Measurements from ENCODE around the gene SBNO2.
A peak's percentile ranks its signal among the peaks of the same experiment; 100 is the strongest.
"Not testable (repeated sequence)": the region's sequence is repeated elsewhere in the genome, so short reads cannot be mapped to it uniquely, and the experiment has no call there.

The SBNO2 gene

DNA sequence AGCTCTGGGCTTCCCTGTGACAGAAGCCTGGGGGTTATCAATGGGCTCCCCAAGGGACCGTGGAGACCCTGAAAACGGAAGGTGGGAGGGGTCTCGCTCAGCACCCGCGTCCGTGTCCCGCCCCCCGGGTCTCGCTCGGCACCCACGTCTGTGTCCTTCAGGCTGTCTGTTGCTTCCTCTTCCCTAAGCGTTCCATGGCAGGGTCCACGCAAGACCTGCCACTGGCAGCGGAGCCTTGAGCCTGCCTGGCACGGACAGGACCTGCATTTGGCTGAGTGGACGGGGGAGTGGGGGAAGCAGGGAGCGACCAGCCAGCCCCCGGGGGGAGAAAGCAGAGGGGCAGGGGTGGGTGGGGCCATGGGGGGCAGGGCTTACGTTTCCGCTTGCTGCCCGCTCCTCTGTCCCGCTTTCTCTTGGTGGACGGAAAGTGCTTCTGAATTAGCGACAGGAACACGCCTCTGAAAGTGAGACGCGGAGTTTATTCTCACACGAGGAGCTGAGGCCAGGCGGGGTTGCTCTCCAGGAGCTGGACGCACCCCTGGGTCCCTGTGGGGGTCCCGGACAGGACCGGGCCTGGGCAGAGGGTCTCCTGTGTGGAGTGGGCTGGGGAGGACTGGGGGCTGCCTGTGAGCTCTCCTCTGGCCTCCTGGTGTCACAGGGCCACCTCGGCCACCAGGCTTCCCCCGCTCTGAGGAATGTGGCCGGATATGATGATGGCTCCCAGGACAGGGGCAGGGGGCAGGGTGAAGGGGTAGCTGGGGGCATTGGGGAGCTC lies 58.2 kb downstream of the SBNO2 start:
- no peak for DNase-seq

DNA sequence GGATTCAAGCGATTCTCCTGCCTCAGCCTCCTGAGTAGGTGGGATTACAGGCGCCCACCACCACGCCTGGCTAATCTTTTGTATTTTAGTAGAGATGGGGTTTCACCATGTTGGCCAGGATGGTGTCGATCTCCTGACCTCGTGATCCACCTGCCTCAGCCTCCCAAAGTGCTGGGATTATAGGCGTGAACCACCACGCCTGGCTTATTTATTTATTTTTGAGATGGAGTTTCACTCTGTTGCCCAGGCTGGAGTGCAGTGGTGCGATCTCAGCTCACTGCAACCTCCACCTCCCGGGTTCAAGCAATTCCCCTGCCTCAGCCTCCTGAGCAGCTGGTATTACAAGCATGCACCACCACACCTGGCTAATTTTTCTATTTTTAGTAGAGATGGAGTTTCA lies 59.3 kb downstream of the SBNO2 start:
- not testable (repeated sequence) for DNase-seq

DNA sequence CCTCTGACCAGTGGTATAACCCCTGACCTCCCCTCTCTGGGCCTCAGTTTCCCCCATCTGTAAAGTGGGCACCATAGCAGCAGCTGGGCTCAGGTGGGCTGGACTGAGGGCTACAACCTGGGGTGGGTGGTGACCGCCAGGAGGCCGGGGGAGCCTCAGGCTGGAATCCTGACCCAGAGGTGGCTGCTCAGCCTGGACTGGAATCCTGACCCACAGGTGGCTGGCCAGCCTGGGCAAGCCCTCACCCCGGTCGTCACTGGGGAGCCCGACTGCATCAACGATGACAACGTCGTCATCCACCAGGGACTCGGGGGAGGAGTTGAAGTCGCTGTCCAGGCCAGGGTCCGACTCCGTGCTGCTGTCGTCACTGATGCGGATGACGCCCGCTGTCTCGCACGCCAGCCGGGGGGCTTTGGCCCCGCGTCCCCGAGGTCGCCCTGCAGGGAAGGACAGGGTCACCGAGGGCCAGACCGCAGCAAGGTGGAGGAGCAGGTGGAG lies 60.0 kb downstream of the SBNO2 start:
- DNase-seq = no peak

DNA sequence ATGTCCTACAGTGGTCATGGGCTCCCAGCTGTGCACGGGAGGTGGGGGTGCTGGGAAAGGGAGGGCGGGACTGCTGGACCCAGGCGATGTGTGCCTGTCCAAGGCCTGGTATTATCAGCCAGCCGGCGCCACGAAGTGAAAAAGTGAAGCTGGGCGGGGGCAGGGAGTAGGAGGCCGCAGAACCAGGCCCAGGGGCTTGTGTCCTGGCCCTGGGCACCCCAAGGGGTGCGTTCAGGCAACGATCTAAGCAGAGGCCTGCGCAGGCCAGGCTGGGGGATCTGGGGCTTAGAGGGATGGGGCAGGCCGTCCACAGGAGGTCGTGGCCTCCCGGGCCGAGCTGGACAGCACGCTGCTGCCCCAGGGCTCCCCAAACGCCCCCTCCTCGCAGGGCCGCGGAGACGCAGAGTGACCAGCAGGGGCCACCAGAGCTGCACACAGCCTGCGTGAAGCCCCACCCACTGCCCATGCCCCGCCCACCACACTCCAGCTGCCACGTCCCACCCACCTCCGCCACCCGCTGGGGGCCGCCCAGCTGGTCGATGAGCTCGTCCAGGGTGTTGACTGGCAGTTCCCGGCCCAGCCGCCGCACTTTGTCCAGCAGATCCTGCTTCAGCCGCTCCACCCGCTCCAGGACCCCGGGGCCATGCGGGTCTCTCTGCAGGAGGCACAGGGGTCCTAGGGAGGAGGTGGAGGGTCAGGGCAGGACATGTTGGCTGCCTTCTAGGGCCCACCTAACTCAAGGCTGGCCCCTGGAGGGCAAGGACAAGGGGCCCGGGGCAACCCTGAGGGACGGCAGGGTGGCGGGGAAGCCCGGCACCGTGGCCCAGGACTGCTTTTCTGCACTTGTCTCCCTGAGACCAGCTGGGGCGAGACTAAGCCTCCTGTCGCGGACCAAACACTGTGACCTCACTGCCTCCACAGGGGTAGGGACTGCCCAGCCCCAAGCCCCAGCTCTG lies 60.8 kb downstream of the SBNO2 start:
- DNase-seq = peak; percentile 87

DNA sequence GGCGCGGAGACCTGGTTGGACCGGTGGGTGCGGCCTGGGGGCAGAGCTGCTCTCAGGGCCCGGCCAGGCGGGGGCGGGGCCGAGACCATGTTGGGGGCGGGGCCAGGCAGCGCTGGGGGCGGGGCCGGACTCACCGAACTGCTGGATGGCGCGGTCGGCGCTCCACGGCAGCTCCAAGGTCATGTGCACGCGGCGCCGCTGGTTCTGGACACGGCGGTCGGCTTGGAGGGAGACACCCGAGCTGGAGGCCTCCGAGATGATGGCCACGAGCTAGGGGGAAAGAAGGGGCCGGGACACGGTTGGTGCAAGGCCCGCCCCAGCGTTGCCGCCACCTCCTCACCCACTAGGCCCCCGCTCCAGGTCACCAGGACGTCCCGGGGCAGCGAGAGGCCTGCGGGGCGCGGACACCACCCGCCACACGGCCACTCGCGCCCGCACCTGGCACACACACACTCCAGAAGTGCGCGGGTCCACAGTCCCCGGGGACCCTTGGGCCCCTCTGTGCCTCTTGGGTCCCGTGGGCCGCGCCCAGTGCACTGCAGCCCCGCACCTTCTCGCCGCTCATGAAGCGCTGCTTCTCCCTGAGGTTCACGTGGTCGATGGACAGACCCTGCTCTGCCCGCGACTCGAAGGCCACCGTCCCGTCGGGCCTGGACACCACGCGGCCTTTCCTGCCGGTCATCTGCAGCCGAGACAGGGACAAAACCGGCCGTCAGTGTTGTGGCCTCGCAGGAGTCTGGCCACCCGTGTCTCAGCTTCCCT lies 61.6 kb downstream of the SBNO2 start:
- no peak for DNase-seq

DNA sequence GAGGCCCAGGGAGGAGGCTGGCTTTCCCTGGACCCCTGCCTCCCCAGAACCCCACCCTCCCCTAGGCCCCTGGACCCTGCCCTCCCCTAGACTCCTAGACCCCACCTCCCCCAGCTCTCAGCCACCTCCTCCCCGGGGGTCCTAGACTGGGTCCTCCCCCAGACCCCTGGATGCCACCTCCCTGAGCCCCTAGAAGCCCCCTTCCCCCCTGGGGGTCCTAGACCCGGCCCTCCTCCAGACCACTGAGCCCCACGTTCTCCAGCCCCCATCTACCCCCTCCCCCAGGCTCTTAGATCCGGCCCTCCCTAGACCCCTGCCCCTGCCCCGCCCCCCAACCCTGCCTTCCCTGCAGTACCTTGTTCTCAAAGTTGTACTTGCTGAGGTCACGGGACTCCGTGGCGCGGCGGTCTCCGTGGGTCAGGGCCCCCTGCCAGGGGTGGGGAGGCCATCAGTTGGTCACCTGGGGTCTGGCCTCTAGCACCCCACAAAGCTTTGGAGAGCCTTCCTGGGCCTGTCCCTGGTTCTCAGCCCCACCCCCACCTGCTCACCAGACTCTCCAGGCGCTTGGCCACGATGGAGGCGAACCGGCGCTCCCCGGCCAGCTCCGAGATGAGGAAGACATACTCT lies 62.3 kb downstream of the SBNO2 start:
- no peak for DNase-seq

DNA sequence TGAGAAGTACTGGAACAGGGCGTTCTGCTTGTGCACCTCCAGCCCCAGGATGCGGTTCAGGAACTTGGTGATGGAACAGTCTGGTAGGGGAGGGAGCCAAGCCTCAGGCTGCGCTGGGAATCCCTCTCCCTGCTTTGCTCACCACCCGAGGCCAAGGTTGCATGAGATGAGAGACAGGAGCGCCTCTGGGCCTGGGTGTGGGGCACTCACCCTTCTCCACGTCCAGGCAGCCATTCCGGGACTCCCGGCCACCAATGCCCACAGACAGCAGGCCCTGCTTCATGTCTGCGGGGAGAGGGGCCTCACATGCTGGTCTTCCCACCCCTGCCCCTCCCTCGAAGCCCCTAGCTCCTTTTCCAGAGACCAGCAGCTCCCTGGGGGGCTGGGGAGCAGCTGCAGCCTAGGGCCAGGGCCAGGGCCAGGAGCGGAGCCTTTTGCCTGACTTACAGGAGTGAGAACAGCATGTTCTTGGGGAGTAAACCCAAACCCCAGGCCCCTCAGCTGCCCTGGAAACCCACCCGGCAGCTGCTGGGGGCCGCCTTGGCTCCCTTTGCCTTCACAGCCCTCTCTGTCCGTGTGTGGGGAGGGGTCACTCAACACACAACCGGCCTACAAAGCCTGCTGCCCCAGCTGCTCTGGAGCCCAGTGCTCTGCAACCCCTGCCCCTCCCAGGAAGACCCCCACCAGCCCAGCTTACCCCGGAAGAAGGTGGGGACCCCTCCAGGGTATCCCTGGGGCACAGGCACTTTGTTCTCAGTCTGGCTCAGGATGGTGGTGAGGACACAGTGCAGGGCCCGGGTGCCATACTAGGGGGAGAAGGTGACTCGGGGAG lies 63.0 kb downstream of the SBNO2 start:
- DNase-seq = no peak

DNA sequence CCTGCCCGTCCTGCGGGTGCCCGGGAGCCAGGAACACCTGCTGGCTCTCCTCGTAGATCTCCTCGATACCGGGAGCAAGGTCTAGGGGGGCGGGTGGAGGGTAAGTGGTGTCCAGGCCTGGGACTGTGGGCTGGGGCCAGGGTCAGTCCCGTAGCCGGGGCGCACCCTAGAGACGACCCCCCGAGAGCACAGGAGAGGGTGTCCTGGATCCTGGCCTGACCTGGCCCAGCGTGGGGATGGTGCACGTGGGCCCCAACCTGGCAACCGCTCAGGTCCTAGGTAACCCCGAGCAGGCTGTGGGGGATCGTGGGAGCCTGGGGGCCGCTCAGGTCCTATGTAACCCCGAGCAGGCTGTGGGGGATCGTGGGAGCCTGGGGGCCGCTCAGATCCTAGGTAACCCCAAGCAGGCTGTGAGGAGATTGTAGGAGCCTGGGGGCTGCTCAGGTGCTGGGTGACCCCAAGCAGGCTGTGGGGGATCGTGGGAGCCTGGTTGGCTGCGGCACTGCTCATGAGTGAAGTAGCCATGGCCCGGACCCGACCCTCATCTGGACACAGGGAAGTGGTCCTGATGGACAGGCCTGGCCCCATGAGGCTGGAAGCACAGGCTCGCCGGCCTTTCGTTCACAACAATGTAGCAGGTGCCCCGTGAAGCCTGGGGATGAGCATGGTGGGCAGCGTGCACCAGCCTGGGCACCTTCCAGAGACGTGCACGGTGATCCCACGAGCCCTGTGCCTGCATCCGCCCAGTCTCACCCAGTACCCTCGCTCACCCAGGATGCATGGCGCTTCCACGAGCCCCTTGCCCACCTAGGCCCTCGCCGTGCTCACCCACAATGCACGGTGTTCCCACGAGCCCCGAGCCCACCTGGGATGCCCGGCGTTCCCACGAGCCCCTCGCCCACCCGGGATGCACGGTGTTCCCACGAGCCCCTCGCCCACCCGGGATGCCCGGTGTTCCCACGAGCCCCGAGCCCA lies 64.1 kb downstream of the SBNO2 start:
- DNase-seq = no peak

DNA sequence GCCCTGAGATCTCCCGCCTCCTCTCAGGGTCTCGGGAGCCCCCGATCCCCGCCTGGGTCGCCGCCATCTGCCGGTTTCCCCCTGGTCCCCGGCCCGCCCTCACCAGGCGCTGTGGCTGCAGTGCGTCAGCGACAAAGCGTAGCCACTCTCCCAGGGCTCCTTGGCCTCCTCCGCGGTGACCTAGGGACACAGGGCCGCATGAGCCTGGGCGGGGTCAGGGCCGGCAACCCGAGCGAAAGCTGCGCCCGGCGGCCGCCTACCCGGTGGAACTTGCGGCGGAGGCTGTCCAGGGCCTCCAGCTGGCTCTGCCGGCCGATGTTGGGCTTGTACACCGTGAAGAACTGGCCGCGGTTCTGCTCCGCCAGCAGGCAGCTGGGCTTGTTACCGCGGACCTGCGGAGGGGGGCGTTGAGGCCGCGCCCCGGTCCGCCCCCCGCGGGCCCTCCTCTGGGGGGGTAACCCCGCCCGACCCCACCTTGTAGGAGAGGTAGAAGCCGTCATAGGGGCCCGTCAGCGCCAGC lies 65.0 kb downstream of the SBNO2 start:
- no peak for DNase-seq

DNA sequence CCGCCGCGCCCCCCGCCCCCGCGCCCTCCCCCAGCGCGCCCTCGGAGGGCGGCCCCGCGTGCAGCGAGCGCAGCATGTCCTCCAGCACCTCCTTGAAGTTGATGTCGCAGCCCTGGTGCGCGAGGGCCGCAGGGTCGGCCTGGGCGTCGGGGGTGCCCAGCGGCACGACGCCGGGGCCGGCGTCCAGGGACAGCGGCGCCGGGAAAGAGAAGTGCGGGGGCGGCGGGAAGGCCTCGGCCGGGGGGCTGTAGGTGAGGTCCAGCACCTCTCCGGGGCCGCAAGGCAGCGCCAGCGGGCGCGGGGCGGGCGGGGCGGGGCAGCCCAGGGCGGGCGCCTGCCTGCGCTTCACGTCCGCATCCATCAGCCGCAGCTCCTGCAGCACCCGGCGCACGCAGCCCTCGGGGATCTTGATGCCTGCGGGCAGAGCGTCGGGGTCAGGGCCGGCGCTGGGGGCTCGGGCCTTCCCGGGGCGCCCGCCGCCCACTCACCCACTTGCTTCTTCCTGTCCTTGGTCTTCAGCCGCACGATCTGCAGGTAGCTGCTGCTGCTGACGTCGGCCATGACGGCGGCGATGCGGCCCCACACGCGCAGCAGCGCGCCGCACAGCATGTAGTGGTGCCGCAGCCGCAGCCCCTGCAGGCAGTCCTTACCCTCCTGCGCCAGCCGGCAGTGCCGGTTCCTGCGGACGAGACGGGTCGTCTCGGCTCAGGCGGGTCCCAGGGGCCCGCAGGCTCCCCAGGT lies 65.6 kb downstream of the SBNO2 start:
- no peak for DNase-seq

DNA sequence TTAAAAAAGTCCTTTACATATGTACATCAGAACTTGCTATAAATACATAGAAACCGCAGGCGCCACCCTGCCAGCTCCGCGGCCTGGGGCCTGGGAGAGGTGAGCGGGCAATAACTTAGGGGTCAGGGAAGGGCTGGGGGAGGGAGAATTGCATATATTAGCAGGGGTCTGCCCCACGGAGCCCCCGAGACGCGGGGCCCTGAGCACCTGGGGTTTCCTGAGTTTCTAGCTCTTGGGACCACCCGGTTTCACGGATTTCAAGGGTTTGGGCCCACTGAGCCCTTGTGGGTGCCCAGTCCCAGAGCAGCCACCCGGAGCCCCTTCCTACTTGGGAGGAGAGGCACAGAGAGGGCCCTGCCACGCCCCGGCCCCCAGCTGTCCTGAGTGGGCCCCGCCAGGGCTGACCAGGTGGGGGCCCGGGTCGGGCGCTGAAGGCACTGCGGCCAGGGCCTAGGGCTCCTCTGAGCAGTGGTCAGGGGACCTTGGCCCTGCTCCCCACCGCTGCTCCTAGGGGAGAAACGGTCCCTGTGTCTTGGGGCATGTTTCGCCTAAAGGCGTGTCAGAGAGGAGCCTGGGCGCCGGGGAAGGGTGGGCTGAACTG lies 66.3 kb downstream of the SBNO2 start:
- DNase-seq = no peak

DNA sequence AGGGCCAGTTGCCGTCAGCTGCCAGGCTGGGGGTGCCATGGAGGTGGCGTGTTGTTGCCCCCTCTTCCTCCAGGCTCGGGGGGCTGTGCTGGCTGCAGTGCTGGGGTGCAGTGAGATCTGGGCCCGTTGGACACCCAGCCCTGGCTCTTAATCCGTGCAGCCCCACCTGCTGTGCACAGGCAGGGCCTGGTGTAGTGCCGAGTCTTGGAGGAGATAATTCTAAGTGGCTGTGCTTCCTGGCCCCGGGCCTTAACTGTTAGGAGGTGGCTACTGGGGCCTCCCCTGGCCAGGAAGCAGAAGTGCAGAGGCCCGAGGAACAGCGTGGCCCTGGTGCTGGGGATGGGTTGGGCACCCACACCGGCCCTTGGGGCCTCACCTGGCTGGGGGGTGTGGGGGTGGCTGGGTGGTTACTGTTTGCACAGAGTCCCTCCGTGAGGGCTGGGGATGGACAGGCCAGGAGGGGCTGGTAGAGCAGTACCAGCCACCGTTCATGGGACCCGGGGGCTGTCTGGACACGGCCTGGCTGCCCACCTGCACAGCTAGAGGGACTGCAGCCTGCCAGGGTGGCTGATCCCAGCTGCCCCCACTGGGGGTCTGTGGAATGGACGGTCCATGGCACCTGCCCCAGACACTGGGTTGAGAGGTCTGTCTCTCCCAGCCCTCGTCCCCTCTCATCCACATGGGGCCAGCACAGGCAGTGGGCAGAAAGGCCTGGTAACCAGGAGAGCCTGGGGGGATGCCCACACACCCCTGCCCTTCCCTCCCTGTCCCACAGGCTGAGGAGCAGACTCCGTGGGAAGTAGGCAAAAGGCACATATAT lies 67.0 kb downstream of the SBNO2 start:
- DNase-seq = no peak

DNA sequence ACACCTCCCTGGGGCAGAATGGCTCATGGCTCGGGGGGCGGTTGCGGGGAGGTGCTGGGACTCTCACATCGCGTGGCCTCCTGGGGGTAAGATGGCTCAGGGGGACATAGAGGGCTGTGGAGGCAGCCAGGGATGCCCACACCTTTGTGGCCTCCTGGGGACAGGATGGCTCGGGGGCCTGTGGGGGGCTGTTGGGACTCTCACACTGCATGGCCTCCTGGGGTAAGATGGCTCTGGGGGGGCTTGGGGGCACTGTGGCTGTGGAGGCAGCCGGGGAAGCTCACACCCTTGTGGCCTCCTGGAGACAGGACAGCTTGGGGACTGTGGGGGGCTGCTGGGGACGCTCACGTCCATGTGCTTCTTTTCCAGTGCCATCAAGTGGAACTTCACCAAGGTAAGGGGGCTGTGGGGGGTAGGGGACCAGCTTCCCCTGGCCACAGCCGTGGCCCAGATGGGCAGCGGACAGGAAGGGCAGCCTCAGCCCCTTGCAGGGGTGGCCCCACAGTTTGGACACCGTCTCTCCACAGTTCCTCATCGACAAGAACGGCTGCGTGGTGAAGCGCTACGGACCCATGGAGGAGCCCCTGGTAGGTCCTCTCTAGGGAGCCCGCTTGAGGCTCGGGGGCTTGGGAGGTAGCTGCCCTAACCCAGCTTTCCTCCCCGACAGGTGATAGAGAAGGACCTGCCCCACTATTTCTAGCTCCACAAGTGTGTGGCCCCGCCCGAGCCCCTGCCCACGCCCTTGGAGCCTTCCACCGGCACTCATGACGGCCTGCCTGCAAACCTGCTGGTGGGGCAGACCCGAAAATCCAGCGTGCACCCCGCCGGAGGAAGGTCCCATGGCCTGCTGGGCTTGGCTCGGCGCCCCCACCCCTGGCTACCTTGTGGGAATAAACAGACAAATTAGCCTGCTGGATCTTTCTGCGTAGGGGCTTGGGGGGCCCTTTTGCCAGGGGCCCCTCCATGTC lies 67.9 kb downstream of the SBNO2 start:
- DNase-seq = no peak

DNA sequence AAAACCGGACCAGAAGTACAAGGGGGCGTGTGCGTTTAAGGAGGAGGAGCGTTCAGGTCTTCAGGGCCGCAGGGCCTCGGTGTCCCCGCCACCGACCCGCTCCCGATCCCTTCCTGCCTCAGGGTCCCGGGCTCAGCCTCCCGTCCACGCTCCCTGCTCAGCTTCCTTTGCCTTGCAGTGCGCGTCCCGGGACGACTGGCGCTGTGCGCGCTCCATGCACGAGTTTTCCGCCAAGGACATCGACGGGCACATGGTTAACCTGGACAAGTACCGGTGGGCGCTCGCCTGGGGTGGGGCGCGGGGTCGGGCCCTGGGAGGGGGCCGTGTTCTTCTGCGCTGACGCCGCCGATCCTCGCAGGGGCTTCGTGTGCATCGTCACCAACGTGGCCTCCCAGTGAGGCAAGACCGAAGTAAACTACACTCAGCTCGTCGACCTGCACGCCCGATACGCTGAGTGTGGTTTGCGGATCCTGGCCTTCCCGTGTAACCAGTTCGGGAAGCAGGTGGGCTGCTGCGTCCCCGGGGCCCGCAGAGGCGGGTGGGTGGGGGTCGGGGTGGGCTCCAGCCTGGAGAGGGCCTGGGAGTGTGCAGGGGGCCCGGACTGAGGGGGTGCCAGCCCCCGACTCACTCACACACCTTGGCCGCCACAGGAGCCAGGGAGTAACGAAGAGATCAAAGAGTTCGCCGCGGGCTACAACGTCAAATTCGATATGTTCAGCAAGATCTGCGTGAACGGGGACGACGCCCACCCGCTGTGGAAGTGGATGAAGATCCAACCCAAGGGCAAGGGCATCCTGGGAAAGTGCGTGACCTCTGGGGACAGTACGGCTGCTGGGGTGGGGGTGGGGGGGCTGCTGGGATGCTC lies 68.8 kb downstream of the SBNO2 start:
- DNase-seq = no peak

DNA sequence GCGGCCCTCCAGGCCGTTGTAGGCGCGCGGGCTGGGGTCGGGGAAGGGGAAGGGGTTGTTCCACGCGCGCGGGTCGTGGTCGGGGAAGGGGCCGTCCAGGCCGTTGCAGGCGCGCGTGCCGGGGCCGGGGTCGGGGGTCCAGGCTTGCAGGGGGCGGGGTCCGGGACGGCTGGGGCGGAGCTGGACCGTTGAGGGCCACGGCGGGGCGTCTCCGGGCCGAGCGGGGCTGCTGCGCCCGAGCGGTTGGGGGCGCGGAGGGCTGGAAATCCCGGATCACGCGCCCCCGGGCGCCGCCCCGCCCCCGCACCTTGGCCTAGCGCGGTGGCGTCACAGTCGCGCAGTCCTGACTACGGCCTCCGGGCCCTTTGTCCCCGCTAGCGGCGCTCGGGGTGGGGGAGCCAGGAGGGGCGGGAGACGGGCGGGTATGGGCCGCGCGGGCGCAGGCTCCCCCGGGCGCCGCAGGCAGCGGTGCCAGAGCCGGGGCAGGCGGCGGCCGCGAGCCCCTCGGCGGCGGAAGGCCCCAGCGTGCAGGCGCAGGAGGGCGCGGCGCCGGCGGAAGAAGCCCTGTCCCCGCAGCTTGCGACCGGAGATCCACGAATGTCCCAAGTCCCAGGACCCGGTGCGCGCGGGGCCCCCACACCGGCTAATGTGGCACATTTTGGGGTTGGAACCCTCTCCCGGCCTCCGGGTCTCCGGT lies 69.6 kb downstream of the SBNO2 start:
- peak; percentile 73 for DNase-seq
